PFSK-1 (cell line): ENCODE data around the gene DEF6.

Source experiments
- POLR2AphosphoS5 ChIP-seq: IDR thresholded peaks from 2 replicates; pipeline ENCODE4 v1.6.1; 2012; ENCODE audit warnings: low read depth, mild to moderate bottlenecking, control low read depth, low read length, moderate library complexity
- TAF1 ChIP-seq: IDR thresholded peaks from 2 replicates; pipeline ENCODE4 v1.6.1; 2012; ENCODE audit warnings: low read length, control low read depth, borderline replicate concordance; ENCODE audit not compliant: insufficient read depth
- TF ChIP-seq, protein P1 (sequence below), 2 experiments: IDR thresholded peaks; 2 replicates each; pipeline versions ENCODE4 v1.6.1 to v1.8.0; 2011 to 2012; ENCODE audit warnings: low read depth in 2 of 2, low read length in 2 of 2, control low read depth in 1 of 2, inconsistent platforms in 1 of 2, mild to moderate bottlenecking in 1 of 2, moderate library complexity in 1 of 2; ENCODE audit not compliant: insufficient read depth in 1 of 2

DNA sequence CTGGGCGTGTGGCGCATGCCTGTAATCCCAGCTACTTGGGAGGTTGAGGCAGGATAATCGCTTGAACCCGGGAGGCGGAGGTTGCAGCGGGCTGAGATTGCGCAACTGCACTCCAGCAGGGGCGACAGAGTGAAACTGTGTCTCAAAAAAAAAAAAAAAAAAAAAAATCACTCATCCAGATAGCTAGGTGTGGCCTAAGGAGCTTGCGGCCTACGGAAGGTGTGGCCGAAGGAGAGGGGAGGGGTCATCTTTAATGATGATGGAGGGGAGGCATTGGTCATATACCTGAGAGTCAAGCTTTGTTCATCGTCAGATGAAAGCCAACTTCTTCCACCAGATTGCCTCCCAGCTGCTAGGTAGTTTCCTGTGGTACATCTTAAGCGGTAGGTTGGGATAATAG is 43.9 kb downstream of the DEF6 start:
- TF ChIP-seq, protein P1, sequence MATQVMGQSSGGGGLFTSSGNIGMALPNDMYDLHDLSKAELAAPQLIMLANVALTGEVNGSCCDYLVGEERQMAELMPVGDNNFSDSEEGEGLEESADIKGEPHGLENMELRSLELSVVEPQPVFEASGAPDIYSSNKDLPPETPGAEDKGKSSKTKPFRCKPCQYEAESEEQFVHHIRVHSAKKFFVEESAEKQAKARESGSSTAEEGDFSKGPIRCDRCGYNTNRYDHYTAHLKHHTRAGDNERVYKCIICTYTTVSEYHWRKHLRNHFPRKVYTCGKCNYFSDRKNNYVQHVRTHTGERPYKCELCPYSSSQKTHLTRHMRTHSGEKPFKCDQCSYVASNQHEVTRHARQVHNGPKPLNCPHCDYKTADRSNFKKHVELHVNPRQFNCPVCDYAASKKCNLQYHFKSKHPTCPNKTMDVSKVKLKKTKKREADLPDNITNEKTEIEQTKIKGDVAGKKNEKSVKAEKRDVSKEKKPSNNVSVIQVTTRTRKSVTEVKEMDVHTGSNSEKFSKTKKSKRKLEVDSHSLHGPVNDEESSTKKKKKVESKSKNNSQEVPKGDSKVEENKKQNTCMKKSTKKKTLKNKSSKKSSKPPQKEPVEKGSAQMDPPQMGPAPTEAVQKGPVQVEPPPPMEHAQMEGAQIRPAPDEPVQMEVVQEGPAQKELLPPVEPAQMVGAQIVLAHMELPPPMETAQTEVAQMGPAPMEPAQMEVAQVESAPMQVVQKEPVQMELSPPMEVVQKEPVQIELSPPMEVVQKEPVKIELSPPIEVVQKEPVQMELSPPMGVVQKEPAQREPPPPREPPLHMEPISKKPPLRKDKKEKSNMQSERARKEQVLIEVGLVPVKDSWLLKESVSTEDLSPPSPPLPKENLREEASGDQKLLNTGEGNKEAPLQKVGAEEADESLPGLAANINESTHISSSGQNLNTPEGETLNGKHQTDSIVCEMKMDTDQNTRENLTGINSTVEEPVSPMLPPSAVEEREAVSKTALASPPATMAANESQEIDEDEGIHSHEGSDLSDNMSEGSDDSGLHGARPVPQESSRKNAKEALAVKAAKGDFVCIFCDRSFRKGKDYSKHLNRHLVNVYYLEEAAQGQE (IDR thresholded peaks at IDR 0.05; ENCODE audit: insufficient read depth in 1 of 2, low read depth in 2 of 2, low read length in 2 of 2) = no peak
- TF ChIP-seq POLR2AphosphoS5 = no peak
- no peak for TF ChIP-seq TAF1
